ENCODE measurements around the gene USP5. TPM values are rescaled to one million over a fixed set of nuclear protein-coding genes. Genes with fewer than 3 reads are reported as not detected.

Gene USP5
- total and polyA plus RNA-seq, 3 donors from 2014 or later = 96.1 to 154 (median 97.5) TPM

- intact Hi-C loops (cut with DNase I; ENCODE audit: low total_unique reads) = no loop called here
- no peaks in the 10 kb centered on the region for H3K27me3 ChIP-seq
- 80 to 82% methylated on average over 10 to 15 of the region's 15 CpGs for WGBS, 2 donors
- H3K4me1 ChIP-seq = peaks cover 15% of the 10 kb centered on the region
- no peaks in the 10 kb centered on the region for H3K36me3 ChIP-seq (ENCODE audit: low read depth, missing control alignments)
- no peak overlapping the region for H3K4me3 ChIP-seq
- no peak overlapping the region for H3K27ac ChIP-seq
- DNase-seq = no peak
- H3K9me3 ChIP-seq = no peaks in the 10 kb centered on the region
- TF ChIP-seq CTCF (IDR thresholded peaks at IDR 0.05) = no peak
- TF ChIP-seq POLR2A (IDR thresholded peaks at IDR 0.05) = no peak
These were observed 60.4 kb downstream of the USP5 start for GRCh38 chr12:6912164-6912935.

- peaks cover 15% of the 10 kb centered on the region for H3K4me1 ChIP-seq
- peak; percentile 71 for DNase-seq
- no peaks in the 10 kb centered on the region for H3K9me3 ChIP-seq
- 0% methylated on average over 45 to 54 of the region's 68 CpGs for WGBS, 2 donors
- no peaks in the 10 kb centered on the region for H3K36me3 ChIP-seq (ENCODE audit: low read depth, missing control alignments)
- intact Hi-C loops (cut with DNase I; ENCODE audit: low total_unique reads) = no loop called here
- H3K4me3 ChIP-seq = peak within 1 kb of the TSS; percentile 41 to 62
- H3K27ac ChIP-seq = peak within 1 kb of the TSS; percentile 27 to 48
- TF ChIP-seq CTCF (IDR thresholded peaks at IDR 0.05) (no peak), POLR2A (IDR thresholded peaks at IDR 0.05) (no peak)
- no peaks in the 10 kb centered on the region for H3K27me3 ChIP-seq
These were observed 62.4 kb downstream of the USP5 start, which contains the start of gene ENO2 for GRCh38 chr12:6914246-6914946. Gene ENO2, plus strand, starts transcription at chr12:6914580. Its CDS starts 1,253 bp downstream, at chr12:6915833.

GRCh38 chr12:6914947-6915788 lies 63.2 kb downstream of the USP5 start:
- DNase-seq = no peak
- no peaks in the 10 kb centered on the region for H3K36me3 ChIP-seq (ENCODE audit: low read depth, missing control alignments)
- no peaks in the 10 kb centered on the region for H3K9me3 ChIP-seq
- TF ChIP-seq CTCF (IDR thresholded peaks at IDR 0.05) = no peak
- no peak for TF ChIP-seq POLR2A (IDR thresholded peaks at IDR 0.05)
- H3K27me3 ChIP-seq = no peaks in the 10 kb centered on the region
- intact Hi-C loops (cut with DNase I; ENCODE audit: low total_unique reads) = no loop called here
- H3K4me3 ChIP-seq = peak overlapping the region; percentile 41 to 62
- H3K27ac ChIP-seq = peak overlapping the region in 1 of 2 donors; percentile 48
- peaks cover 15% of the 10 kb centered on the region for H3K4me1 ChIP-seq
- WGBS, 2 donors = 18 to 19% methylated on average over 29 of the region's 29 CpGs

GRCh38 chr12:6915789-6916285 lies 63.9 kb downstream of the USP5 start:
- Histone ChIP-seq H3K27ac (no peak overlapping the region), H3K9me3 (no peaks in the 10 kb centered on the region), H3K4me1 (peaks cover 15% of the 10 kb centered on the region), H3K36me3 (ENCODE audit: low read depth, missing control alignments) (no peaks in the 10 kb centered on the region), H3K4me3 (no peak overlapping the region), H3K27me3 (no peaks in the 10 kb centered on the region)
- intact Hi-C loops (cut with DNase I; ENCODE audit: low total_unique reads) = no loop called here
- no peak for DNase-seq
- 58 to 67% methylated on average over 9 to 14 of the region's 14 CpGs for WGBS, 2 donors
- TF ChIP-seq CTCF (IDR thresholded peaks at IDR 0.05) (no peak), POLR2A (IDR thresholded peaks at IDR 0.05) (no peak)

Other genes starting within 250 kb of the USP5 start
- 100 to 1,000 TPM; 314 to 328 TPM for gene CHD4, start 244.8 kb upstream of the USP5 start, total RNA-seq
- gene CHD4, start 244.8 kb upstream of the USP5 start, polyA plus RNA-seq (ENCODE audit: insufficient read depth, low read depth, low replicate concordance) = 160 TPM
- gene LPAR5, start 216.2 kb upstream of the USP5 start, total RNA-seq = 1 to 10 TPM; 1.5 to 2.4 TPM
- 3.1 TPM for gene LPAR5, start 216.2 kb upstream of the USP5 start, polyA plus RNA-seq (ENCODE audit: insufficient read depth, low read depth, low replicate concordance)
- gene ACRBP, start 204.7 kb upstream of the USP5 start, total RNA-seq = 100 to 1,000 TPM; 172 to 241 TPM
- gene ACRBP, start 204.7 kb upstream of the USP5 start, polyA plus RNA-seq (ENCODE audit: insufficient read depth, low read depth, low replicate concordance) = 715 TPM
- 10 to 100 TPM; 58.3 to 63.0 TPM for gene ING4, start 189.0 kb upstream of the USP5 start, total RNA-seq
- gene ING4, start 189.0 kb upstream of the USP5 start, polyA plus RNA-seq (ENCODE audit: insufficient read depth, low read depth, low replicate concordance) = 48.1 TPM
- 10 to 100 TPM; 78.5 to 85.1 TPM for gene ZNF384, start 162.8 kb upstream of the USP5 start, total RNA-seq
- 94.9 TPM for gene ZNF384, start 162.8 kb upstream of the USP5 start, polyA plus RNA-seq (ENCODE audit: insufficient read depth, low read depth, low replicate concordance)
- gene PIANP, start 151.3 kb upstream of the USP5 start, total RNA-seq = 1 to 10 TPM; 3.3 to 5.8 TPM
- 7.6 TPM for gene PIANP, start 151.3 kb upstream of the USP5 start, polyA plus RNA-seq (ENCODE audit: insufficient read depth, low read depth, low replicate concordance)
- 10 to 100 TPM; 68.3 to 82.4 TPM for gene COPS7A, start 128.1 kb upstream of the USP5 start, total RNA-seq
- 69.4 TPM for gene COPS7A, start 128.1 kb upstream of the USP5 start, polyA plus RNA-seq (ENCODE audit: insufficient read depth, low read depth, low replicate concordance)
- gene MLF2, start 99.0 kb upstream of the USP5 start, total RNA-seq = 100 to 1,000 TPM; 211 to 242 TPM
- 177 TPM for gene MLF2, start 99.0 kb upstream of the USP5 start, polyA plus RNA-seq (ENCODE audit: insufficient read depth, low read depth, low replicate concordance)
- 10 to 100 TPM; 53.4 to 64.3 TPM for gene PTMS, start 85.8 kb upstream of the USP5 start, total RNA-seq
- gene PTMS, start 85.8 kb upstream of the USP5 start, polyA plus RNA-seq (ENCODE audit: insufficient read depth, low read depth, low replicate concordance) = 185 TPM
- gene LAG3, start 79.6 kb upstream of the USP5 start, total RNA-seq = 1 to 10 TPM; 4.1 to 7.1 TPM
- gene LAG3, start 79.6 kb upstream of the USP5 start, polyA plus RNA-seq (ENCODE audit: insufficient read depth, low read depth, low replicate concordance) = 6.3 TPM
- gene CD4, start 62.6 kb upstream of the USP5 start, total RNA-seq = 1 to 10 TPM; 2.0 to 4.5 TPM
- 22.2 TPM for gene CD4, start 62.6 kb upstream of the USP5 start, polyA plus RNA-seq (ENCODE audit: insufficient read depth, low read depth, low replicate concordance)
- 1 to 10 TPM in 1 of 2 donors, under 1 TPM in 1; 0.94 to 2.2 TPM for gene GPR162, start 30.3 kb upstream of the USP5 start, total RNA-seq
- gene GPR162, start 30.3 kb upstream of the USP5 start, polyA plus RNA-seq (ENCODE audit: insufficient read depth, low read depth, low replicate concordance) = 1.8 TPM
- 10 to 100 TPM; 13.1 to 18.8 TPM for gene P3H3, start 23.7 kb upstream of the USP5 start, total RNA-seq
- 19.2 TPM for gene P3H3, start 23.7 kb upstream of the USP5 start, polyA plus RNA-seq (ENCODE audit: insufficient read depth, low read depth, low replicate concordance)
- gene GNB3, start 11.2 kb upstream of the USP5 start, total RNA-seq = 1 to 10 TPM; 4.8 to 5.0 TPM
- gene GNB3, start 11.2 kb upstream of the USP5 start, polyA plus RNA-seq (ENCODE audit: insufficient read depth, low read depth, low replicate concordance) = 1.6 TPM
- gene CDCA3, start 864 bp upstream of the USP5 start, total RNA-seq = 10 to 100 TPM; 27.5 to 43.5 TPM
- 81.7 TPM for gene CDCA3, start 864 bp upstream of the USP5 start, polyA plus RNA-seq (ENCODE audit: insufficient read depth, low read depth, low replicate concordance)
- 100 to 1,000 TPM; 347 to 356 TPM for gene TPI1, start 15.4 kb downstream of the USP5 start, total RNA-seq
- 544 TPM for gene TPI1, start 15.4 kb downstream of the USP5 start, polyA plus RNA-seq (ENCODE audit: insufficient read depth, low read depth, low replicate concordance)
- gene SPSB2, start 21.2 kb downstream of the USP5 start, total RNA-seq = 10 to 100 TPM; 11.6 to 22.0 TPM
- gene SPSB2, start 21.2 kb downstream of the USP5 start, polyA plus RNA-seq (ENCODE audit: insufficient read depth, low read depth, low replicate concordance) = 21.3 TPM
- gene LRRC23, start 52.7 kb downstream of the USP5 start, total RNA-seq = 10 to 100 TPM; 32.7 to 33.9 TPM
- 112 TPM for gene LRRC23, start 52.7 kb downstream of the USP5 start, polyA plus RNA-seq (ENCODE audit: insufficient read depth, low read depth, low replicate concordance)
- 1 to 10 TPM; 8.8 to 8.9 TPM for gene ENO2, start 62.4 kb downstream of the USP5 start, total RNA-seq
- gene ENO2, start 62.4 kb downstream of the USP5 start, polyA plus RNA-seq (ENCODE audit: insufficient read depth, low read depth, low replicate concordance) = 14.3 TPM
- 10 to 100 TPM; 63.4 to 73.2 TPM for gene ATN1, start 75.8 kb downstream of the USP5 start, total RNA-seq
- gene ATN1, start 75.8 kb downstream of the USP5 start, polyA plus RNA-seq (ENCODE audit: insufficient read depth, low read depth, low replicate concordance) = 40.5 TPM
- gene RNU7-1, start 91.7 kb downstream of the USP5 start, total RNA-seq = not detected
- gene RNU7-1, start 91.7 kb downstream of the USP5 start, polyA plus RNA-seq (ENCODE audit: insufficient read depth, low read depth, low replicate concordance) = not detected
- gene C12orf57, start 91.9 kb downstream of the USP5 start, total RNA-seq = 100 to 1,000 TPM; 143 to 236 TPM
- 141 TPM for gene C12orf57, start 91.9 kb downstream of the USP5 start, polyA plus RNA-seq (ENCODE audit: insufficient read depth, low read depth, low replicate concordance)
- gene PTPN6, start 99.2 kb downstream of the USP5 start, total RNA-seq = 1 to 10 TPM; 3.7 to 9.1 TPM
- gene PTPN6, start 99.2 kb downstream of the USP5 start, polyA plus RNA-seq (ENCODE audit: insufficient read depth, low read depth, low replicate concordance) = 19.1 TPM
- 100 to 1,000 TPM; 118 to 153 TPM for gene PHB2, start 118.5 kb downstream of the USP5 start, total RNA-seq
- 97.3 TPM for gene PHB2, start 118.5 kb downstream of the USP5 start, polyA plus RNA-seq (ENCODE audit: insufficient read depth, low read depth, low replicate concordance)
- gene EMG1, start 118.8 kb downstream of the USP5 start, total RNA-seq = 10 to 100 TPM; 40.2 to 45.5 TPM
- 36.7 TPM for gene EMG1, start 118.8 kb downstream of the USP5 start, polyA plus RNA-seq (ENCODE audit: insufficient read depth, low read depth, low replicate concordance)
- 10 to 100 TPM; 26.0 to 30.2 TPM for gene LPCAT3, start 166.3 kb downstream of the USP5 start, total RNA-seq
- 33.2 TPM for gene LPCAT3, start 166.3 kb downstream of the USP5 start, polyA plus RNA-seq (ENCODE audit: insufficient read depth, low read depth, low replicate concordance)
- 100 to 1,000 TPM in 1 of 2 donors, 10 to 100 TPM in 1; 86.1 to 190 TPM for gene C1S, start 208.6 kb downstream of the USP5 start, total RNA-seq
- 271 TPM for gene C1S, start 208.6 kb downstream of the USP5 start, polyA plus RNA-seq (ENCODE audit: insufficient read depth, low read depth, low replicate concordance)
- 100 to 1,000 TPM in 1 of 2 donors, 10 to 100 TPM in 1; 51.4 to 174 TPM for gene C1R, start 240.3 kb downstream of the USP5 start, total RNA-seq
- 330 TPM for gene C1R, start 240.3 kb downstream of the USP5 start, polyA plus RNA-seq (ENCODE audit: insufficient read depth, low read depth, low replicate concordance)

Data from testis (tissue), 3 donors.